ENCODE measurements around the gene STRC.

DNA sequence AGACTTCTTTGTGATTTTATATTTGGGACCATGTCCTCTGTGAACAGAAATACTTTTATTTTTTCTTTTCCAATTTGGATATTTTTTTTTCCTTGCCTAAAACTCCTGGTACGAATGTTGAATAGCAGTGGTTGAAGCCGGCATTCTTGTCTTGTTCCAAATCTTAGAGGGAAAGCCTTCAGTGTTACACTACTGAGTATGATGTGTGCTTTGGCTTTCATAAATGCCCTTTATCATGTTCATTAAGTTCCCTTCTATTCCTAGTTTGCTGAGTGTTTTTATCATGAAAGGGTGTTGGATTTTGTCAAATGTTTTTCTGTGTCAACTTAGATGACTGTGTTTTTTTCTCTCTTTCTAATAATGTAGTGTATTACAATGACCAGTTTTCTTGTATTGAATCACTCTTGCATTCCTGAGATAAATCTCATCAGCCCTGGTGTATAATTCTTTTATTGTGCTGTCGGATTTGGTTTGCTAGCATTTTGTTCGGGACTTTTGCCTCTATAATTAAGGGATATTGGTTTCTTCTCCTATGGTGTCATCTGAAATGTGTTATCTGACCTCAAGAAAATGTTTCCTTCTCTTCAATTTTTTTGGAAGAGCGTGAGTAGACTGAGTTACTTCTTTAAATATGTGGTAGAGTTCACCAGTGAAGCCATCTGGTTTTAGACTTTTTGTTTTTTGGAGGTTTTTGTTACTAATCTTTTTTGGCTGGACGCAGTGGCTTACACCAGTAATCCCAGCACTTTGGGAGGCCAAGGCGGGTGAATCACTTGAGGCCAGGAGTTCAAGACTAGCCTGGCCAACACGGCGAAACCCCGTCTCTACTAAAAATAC, 67.9 kb downstream of the STRC start:
- TF ChIP-seq, protein P1, sequence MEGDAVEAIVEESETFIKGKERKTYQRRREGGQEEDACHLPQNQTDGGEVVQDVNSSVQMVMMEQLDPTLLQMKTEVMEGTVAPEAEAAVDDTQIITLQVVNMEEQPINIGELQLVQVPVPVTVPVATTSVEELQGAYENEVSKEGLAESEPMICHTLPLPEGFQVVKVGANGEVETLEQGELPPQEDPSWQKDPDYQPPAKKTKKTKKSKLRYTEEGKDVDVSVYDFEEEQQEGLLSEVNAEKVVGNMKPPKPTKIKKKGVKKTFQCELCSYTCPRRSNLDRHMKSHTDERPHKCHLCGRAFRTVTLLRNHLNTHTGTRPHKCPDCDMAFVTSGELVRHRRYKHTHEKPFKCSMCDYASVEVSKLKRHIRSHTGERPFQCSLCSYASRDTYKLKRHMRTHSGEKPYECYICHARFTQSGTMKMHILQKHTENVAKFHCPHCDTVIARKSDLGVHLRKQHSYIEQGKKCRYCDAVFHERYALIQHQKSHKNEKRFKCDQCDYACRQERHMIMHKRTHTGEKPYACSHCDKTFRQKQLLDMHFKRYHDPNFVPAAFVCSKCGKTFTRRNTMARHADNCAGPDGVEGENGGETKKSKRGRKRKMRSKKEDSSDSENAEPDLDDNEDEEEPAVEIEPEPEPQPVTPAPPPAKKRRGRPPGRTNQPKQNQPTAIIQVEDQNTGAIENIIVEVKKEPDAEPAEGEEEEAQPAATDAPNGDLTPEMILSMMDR (conservative IDR thresholded peaks at IDR 0.05) = no peak
- no peak for TF ChIP-seq ZFX (IDR thresholded peaks at IDR 0.05)
